NCI-H146 treated with DMSO at 0.1 percent for 48 hours (cell line): ENCODE measurements around the gene FAM240B.

Experiments
- DNase-seq: peaks from one replicate; lab custom pipeline; 2025; ENCODE audit not compliant: unreplicated experiment; lab: John Stamatoyannopoulos, UW

The FAM240B gene

DNA sequence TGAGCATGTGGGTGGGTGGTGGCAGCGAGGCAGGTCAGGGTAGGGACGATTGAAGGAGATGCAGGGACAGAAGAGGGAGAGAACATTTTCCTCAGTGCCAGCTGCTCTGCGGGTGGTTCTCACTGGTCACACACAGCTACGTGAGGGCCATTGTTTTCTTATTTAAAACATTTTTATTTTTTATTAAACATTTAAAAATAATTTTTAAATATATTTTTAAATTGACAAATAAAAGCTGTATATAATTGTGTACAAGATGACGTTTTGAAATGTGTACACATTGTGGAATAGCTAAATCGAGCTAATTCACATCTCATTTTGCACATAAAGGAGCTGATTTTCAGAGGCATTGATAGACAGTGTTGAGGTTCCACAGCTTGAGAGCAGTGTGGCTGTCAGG, 14.0 kb downstream of the FAM240B start:
- no peak for DNase-seq

DNA sequence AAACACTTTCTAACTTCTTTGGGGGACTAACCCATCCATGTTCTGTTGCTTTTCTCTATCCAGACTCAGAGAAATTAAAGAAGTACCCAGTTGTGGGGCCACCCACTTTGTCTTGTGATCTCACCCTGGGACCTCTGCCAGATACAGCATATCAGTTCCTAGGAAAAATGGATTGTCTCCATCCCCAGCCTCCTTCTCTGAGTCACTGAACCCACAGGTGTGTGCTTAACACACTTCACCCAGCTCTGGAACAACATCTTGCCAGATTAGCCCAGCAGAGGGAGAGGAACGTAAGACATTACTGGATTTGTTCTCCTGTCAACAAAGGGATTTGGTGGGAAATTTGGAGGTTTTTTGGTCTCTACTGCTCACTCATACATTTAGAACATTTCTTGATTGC, 19.2 kb downstream of the FAM240B start:
- DNase-seq, result no peak

- DNase-seq, result no peak
Measured at GRCh38 chr9:38699337-38699736, 20.6 kb downstream of the FAM240B start.

GRCh38 chr9:38697776-38698300, 22.1 kb downstream of the FAM240B start:
- DNase-seq, result no peak

GRCh38 chr9:38696999-38697398, 22.9 kb downstream of the FAM240B start:
- no peak for DNase-seq

DNA sequence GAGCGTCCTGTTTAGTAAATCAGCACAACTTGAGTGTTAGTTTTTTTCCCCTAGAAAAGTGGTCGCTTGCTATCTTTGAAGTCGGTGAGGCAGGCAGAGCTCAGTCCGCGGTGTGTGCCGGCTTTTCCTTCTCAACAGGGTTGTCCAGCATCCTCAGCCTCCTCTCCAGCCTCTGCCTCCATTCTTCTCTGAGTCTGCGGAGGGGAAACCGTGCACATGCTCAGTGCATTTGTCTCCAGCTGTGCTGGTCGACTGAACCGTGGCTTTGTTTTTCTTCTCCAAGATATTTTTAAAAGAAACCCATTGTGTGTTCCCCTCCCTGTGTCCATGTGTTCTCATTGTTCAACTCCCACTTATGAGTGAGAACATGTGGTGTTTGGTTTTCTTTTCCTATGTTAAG, 25.3 kb downstream of the FAM240B start:
- DNase-seq, result no peak

GRCh38 chr9:38692707-38693106, 27.2 kb downstream of the FAM240B start:
- no peak for DNase-seq

DNA sequence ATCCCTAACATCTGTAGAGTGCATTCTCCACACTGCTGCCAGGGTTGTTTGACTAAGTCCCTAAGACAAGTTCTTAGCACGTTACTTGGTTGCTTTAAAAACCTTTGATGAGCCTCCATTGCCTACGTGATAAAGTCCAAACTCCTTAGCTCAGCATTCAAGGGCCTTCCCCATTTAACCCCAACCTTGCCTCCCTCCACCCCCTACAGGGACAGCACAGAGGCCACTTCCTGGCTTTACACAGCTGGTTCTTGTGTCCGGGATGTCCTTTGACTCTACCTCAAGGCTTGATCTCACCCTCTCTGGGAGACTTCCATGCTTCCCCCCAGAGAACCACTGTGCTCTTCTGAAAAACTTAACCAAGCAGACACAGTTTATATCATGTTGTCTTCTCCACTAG, 29.4 kb downstream of the FAM240B start:
- no peak for DNase-seq

GRCh38 chr9:38689678-38690077, 30.3 kb downstream of the FAM240B start:
- peak; percentile 79 for DNase-seq

- no peak for DNase-seq
Measured at GRCh38 chr9:38687992-38688391, 31.9 kb downstream of the FAM240B start.

GRCh38 chr9:38687389-38687842, 32.5 kb downstream of the FAM240B start:
- DNase-seq, result no peak

DNA sequence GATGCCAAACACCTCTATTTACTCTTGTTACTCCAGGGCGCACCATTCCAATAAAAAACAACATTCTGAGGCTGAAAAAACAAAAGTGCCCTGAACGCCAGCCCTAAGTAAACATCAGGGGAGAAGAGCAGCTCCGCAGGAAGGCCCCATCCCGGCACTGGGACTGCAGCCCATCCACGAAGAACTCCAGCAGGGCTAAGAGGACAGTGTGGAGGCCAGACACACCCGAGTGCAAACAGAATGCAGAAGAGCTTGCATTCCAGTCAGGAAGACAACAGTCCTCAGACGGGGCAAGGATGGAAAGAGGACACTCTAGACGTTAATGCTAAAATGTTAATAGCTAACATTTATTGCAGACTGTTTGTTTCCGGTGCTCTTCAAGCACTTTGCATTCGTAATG, 33.0 kb downstream of the FAM240B start:
- no peak for DNase-seq

DNA sequence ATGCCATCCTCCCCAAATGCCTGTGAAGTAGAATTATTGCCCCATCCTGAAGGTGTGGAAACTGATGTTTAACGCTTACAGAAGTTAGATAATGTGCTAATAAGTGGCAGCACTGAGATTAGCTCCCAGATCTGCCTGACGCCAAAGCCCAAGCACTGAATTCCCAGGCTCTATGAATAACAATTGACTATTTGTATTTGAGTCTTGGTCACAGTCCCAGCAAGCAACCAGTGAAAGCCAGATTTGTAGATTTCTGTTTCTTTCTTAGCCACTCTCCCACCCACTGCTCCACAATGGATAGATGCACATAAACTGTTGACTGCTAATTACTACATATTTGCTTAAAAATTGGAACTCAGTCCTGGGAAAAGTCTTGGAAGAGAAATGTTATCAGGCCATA, 34.4 kb downstream of the FAM240B start:
- no peak for DNase-seq

GRCh38 chr9:38683336-38683735, 36.6 kb downstream of the FAM240B start:
- DNase-seq, result no peak

DNA sequence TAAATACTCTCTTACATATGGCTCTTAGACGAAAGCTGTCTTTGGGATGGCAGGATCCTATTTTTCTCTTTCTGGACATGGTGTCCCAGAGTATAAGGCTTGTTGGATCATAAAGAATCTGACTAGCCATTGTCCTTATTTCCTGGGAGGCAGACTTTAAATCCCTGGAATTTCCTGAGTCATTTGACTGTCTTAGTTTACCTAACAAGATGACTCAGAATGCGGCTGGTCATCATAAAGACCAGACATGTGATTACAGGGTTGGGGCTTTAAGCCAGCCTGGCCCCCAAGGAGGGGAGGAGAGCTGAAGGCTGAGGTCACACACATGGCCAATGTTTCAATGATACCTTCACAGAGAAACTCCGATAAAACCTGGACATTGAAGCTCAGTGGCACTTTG, 37.2 kb downstream of the FAM240B start:
- DNase-seq, result no peak

GRCh38 chr9:38681747-38682227, 38.1 kb downstream of the FAM240B start:
- no peak for DNase-seq

DNA sequence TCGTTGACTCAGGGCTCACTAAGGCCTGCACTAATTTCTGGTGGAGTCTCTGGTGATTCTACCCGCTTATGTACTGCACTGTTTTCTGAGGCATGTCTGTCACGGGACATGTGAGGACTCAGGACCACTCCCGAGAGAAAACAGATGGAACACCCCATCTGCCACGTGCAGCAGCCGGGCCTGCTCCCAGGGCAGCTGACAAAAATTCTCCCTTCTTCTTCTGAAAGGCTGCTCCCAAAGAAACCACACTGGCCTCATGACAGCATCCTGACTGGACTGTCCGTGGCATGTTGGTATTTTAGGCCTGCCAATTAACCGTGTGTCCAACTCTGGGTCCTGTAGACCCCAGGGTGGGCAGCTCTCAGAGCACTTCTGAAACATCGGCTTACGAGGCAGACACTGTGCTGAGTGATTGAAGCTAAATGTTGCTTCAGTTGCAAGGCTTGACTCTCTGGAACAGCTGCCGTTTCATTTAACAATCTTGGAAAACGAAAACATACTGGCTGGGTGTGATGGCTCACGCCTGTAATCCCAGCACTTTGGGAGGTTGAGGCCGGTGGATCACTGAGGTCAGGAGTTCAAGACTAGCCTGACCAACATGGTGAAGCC, 39.0 kb downstream of the FAM240B start:
- DNase-seq, result no peak

GRCh38 chr9:38677660-38678303, 42.2 kb downstream of the FAM240B start:
- no peak for DNase-seq

- no peak for DNase-seq
Measured at GRCh38 chr9:38675831-38676230, 44.1 kb downstream of the FAM240B start.

GRCh38 chr9:38675211-38675610, 44.7 kb downstream of the FAM240B start:
- DNase-seq, result no peak

DNA sequence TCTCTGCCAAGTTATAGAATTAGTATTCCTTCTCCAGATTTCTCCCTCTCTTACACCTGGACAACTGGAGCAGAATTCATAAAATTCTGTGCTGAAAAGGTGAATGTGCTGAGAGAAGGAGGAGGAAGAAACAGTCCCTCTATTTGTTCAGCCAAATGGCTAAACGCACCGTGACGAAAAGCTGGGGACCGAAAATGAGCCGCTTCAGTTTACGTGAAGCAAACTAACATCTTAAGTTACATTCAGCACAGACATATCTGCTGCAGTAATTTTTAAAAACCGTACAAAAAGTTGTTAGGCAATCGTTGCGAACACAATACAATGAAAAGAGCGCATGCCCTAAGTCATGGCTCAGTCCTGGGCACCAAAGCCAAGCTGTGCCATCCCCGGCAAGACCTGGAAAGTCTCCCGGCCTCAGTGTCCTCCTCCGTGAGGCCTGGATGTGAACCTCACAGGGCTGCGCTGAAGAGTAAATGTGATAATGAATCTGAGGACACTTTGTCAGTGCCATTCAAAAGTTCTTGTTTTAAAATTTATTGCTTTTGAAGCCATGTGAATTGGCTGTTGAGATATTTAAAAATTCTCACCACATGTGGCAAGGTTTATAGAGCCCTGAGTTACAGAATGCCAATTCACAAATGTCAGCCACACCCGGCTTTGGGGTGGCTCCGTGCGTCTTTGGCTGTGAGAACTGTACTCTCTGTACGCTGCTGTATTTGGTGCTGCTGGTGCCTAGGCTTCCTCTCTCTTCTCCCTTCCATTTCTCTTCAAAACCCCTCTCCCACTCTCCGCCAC, 46.3 kb downstream of the FAM240B start:
- no peak for DNase-seq

GRCh38 chr9:38671748-38672147, 48.2 kb downstream of the FAM240B start:
- DNase-seq, result no peak
